ENCODE results near the gene ANKMY1.

The ANKMY1 gene

DNA sequence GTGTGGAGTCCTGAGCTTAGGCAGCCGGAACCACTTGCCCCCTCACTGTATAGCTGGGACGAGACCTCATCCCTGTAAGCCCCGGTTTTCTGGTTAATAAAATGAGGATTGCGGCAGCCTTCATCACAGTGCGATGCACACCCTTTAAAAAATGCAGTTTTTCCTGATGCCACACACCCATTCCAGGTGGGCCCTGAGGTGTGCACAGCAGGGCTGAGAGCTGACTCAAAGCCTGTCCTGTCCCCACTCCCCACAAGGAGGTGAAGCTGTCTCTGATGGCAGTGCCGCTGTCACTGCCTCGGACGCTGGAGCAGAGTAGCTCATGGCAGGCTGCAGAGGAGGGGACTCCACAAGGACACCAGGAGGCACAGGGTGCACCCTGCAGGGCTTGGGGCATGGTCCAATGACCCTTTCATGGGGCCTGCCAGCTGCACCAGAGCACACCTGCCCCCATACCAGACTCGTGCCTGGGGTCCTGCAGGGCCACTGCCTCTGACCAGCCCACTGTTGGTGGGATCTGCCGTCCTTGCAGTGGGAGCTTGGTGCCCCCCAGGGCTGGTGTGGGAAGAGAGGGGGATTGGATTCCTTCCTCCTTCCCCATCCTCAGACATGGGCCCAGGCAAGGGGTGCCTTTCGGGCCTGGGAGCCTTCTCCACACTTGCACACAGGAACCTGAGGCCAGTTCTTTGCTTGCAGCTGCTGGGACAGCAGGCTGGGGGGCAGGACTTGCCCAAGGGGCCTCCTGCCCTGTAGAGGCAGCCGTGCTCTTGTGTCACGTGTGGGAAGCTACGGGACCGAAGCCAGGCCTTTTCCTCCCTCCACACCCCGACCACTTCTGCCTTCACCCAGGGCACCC, 99.5 kb downstream of the ANKMY1 start:
- H3K27ac Mint-ChIP-seq, result no peak overlapping the region
- no peaks in the 10 kb centered on the region for H3K9me3 Mint-ChIP-seq
- H3K4me3 Mint-ChIP-seq, result no peak overlapping the region
- no peak for DNase-seq (ENCODE audit: low spot score in 2 of 2)
- ATAC-seq, result no peak
- peaks cover 14% of the 10 kb centered on the region for H3K4me1 Mint-ChIP-seq
- H3K36me3 Mint-ChIP-seq, result no peaks in the 10 kb centered on the region

GRCh38 chr2:240457223-240458043, 100.4 kb downstream of the ANKMY1 start:
- Mint-ChIP-seq H3K36me3 (no peaks in the 10 kb centered on the region), H3K4me3 (no peak overlapping the region)

DNA sequence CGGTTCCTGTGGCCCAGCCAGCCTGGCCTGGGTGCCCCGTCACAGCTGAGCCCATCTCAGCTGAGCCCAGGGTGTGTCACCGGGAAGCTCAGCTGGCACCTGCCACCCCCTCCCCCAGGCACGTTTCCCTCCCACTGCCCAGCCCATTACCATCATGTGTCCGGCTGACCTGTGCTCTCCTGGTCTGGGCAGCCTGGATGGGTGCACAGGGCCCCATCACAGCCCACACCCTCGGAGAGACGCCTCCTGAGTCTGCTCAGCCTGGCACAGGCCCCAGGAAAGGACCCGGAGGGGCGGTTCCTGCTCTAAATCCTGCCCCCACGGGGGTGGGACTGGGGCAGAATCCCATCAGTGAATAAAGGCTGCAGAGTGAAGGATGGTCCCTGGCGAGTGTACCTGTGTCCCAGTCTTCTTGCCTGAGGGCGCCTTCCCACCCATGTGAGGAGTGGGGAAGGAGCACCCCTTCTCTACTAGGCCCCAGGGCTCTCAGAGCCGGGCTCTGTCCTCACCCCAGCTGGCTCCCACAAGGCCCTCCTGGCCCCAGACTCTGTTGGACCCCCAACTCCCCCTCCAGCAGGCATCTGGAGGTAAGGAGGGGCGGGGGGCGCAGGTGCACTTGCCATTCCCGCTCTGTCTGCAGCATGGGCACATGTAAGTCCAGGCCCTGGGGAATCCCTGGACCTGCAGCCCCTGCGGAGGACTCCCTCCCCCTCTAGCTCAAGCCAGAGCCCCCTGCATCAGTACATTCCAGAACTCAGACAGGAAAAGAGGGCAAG, 101.2 kb downstream of the ANKMY1 start:
- no peak overlapping the region for H3K4me3 Mint-ChIP-seq
- H3K4me1 Mint-ChIP-seq, result peaks cover 14% of the 10 kb centered on the region
- no peaks in the 10 kb centered on the region for H3K9me3 Mint-ChIP-seq
- no peaks in the 10 kb centered on the region for H3K36me3 Mint-ChIP-seq
- H3K27ac Mint-ChIP-seq, result no peak overlapping the region
- DNase-seq (ENCODE audit: low spot score in 2 of 2) (no peak), ATAC-seq (no peak)

More at GRCh38 chr2:240457223-240458043, 100.4 kb downstream of the ANKMY1 start:
- ATAC-seq (no peak), DNase-seq (ENCODE audit: low spot score in 2 of 2) (no peak)
- Mint-ChIP-seq H3K27ac (no peak overlapping the region), H3K9me3 (no peaks in the 10 kb centered on the region), H3K4me1 (peaks cover 14% of the 10 kb centered on the region)

DNA sequence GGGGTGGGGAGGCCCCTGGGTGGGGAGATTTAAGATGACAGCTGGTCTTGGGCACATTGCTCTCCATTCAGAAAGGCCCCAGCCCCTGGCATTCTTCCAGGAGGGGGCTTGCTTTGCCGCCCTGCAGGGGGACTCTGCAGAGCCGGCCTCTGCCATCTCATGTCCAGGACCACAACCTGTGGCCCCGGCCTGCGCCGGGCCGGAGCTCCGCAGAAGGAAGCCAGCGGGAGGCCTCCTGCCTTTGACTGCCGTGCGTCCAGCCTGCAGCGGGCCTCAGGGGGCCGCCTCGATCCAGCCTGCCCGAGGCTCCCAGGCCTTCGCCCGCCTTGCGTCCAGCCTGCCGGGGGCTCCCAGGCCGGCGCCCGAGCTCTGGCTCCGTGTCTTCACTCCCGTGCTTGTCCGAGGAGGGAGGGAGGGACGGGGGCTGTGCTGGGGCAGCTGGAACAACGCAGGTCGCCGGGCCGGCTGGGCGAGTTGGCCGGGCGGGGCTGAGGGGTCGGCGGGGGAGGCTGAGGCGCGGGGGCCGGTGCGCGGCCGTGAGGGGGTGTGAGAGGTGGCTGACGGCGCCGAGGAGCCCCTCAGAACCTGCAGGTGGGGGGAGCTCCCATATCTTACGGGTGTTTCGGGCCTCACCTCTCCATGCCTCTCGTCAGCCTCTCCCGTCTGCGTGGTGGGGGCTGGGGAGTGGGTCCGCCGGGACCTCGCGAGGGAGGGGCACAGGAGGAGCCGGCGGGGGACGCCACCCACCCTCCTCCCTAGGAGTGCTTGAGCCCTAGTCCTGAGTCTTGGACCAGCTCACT, 101.9 kb downstream of the ANKMY1 start:
- H3K9me3 Mint-ChIP-seq, result no peaks in the 10 kb centered on the region
- H3K4me3 Mint-ChIP-seq, result no peak overlapping the region
- H3K36me3 Mint-ChIP-seq, result no peaks in the 10 kb centered on the region
- no peak overlapping the region for H3K27ac Mint-ChIP-seq
- peaks cover 14% of the 10 kb centered on the region for H3K4me1 Mint-ChIP-seq
- ATAC-seq (no peak), DNase-seq (ENCODE audit: low spot score in 2 of 2) (no peak)

DNA sequence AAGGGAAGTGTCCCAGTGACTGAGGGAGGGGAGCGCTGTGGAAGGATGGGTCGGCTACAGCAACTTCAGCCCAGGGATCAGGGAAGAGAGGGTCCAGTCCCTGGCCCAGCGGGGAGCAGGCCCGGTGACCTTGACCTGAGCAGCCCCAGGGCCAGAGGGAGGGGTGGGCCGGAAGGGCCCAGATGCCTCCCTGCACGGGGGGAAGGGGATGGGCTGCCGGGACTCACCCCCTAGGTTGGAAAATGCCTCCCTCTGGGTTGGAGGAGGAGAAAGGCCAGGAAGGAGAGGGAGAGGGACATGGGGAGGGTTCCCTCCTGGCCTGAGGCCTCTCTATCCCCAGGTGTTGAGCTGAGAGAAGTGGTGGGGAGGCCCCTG, 102.5 kb downstream of the ANKMY1 start:
- H3K4me3 Mint-ChIP-seq, result no peak overlapping the region
- H3K4me1 Mint-ChIP-seq, result peaks cover 14% of the 10 kb centered on the region
- no peak overlapping the region for H3K27ac Mint-ChIP-seq
- DNase-seq (ENCODE audit: low spot score in 2 of 2) (no peak), ATAC-seq (no peak)
- no peaks in the 10 kb centered on the region for H3K36me3 Mint-ChIP-seq
- H3K9me3 Mint-ChIP-seq, result no peaks in the 10 kb centered on the region

- no peaks in the 10 kb centered on the region for H3K9me3 Mint-ChIP-seq
- no peak for DNase-seq (ENCODE audit: low spot score in 2 of 2)
- peak overlapping the region; percentile 45 for H3K4me3 Mint-ChIP-seq
- H3K36me3 Mint-ChIP-seq, result no peaks in the 10 kb centered on the region
- H3K27ac Mint-ChIP-seq, result no peak overlapping the region
- H3K4me1 Mint-ChIP-seq, result peaks cover 14% of the 10 kb centered on the region
- ATAC-seq, result no peak
Measured at GRCh38 chr2:240454106-240454901, 103.5 kb downstream of the ANKMY1 start.

DNA sequence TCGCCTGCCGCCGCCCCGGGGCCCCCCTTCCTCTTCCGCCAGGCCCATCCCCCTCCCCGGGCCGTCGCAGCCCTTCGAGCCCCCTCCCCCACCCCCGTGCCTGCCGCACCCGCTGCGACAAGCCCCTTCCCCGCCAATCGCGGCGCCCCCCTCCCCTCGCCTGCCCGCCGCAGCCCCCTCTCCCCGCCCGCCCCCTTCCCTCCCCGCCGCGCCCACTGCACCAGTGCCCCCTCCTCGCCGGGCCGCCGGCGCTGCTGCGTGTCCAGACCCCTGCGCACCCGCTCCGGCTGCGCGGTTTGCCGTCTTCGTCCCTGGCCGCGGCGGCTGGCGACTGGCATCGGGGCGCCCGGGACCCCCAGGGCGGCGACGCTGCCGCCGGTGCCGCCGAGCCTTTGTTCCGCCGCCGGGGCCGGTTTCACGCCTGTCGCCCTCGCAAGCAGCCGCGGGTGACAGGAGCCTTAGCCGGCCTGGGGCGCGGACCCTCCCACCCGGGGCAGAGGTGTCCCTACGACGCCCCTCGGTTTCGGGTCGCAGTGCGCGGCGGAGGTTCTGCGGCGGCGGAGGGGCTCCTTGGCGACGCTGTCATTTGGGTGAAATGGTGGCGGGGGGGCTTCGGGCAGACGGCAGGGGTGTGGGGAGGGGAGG, 104.2 kb downstream of the ANKMY1 start:
- Mint-ChIP-seq H3K9me3 (no peaks in the 10 kb centered on the region), H3K4me3 (peak overlapping the region; percentile 45), H3K36me3 (no peaks in the 10 kb centered on the region), H3K27ac (no peak overlapping the region), H3K4me1 (peaks cover 14% of the 10 kb centered on the region)
- DNase-seq (ENCODE audit: low spot score in 2 of 2), result no peak
- no peak for ATAC-seq

- no peak for ATAC-seq
- Mint-ChIP-seq H3K4me3 (peak overlapping the region; percentile 62), H3K36me3 (no peaks in the 10 kb centered on the region), H3K4me1 (peaks cover 14% of the 10 kb centered on the region), H3K9me3 (no peaks in the 10 kb centered on the region), H3K27ac (no peak overlapping the region)
- no peak for DNase-seq (ENCODE audit: low spot score in 2 of 2)
Measured at GRCh38 chr2:240452462-240453256, 105.1 kb downstream of the ANKMY1 start.

- Mint-ChIP-seq H3K4me3 (peak overlapping the region; percentile 62), H3K36me3 (no peaks in the 10 kb centered on the region), H3K9me3 (no peaks in the 10 kb centered on the region), H3K4me1 (peaks cover 14% of the 10 kb centered on the region), H3K27ac (no peak overlapping the region)
- DNase-seq (ENCODE audit: low spot score in 2 of 2) (no peak), ATAC-seq (no peak)
Measured at GRCh38 chr2:240451791-240452461, 105.9 kb downstream of the ANKMY1 start.

DNA sequence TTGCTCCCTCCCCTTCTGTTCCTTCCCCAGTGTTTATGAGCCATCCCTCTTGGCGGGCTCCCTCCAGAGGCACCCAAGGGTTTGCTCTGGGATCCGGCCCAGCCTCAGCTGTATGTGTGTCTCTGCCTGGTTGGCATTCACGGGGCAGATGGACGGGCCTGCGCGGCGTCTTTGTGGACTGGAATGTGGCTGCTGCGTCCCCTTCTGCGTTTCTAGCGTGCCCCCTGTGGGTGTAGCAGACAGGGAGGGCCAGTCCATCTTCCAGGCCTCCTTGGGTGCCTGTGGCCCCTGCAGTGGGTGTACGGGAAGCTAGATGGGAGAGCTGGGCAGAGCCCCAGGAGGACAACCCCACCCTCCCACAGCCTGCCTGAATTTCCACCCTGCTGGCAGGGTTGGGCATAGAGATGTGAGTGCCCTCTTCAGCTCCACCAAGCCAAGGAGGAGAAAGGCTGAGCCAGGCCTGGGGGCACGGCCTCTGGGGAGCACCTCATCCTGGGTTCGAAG, 106.6 kb downstream of the ANKMY1 start:
- Mint-ChIP-seq H3K36me3 (no peaks in the 10 kb centered on the region), H3K4me1 (peaks cover 14% of the 10 kb centered on the region), H3K9me3 (no peaks in the 10 kb centered on the region), H3K27ac (no peak overlapping the region), H3K4me3 (peak overlapping the region; percentile 62)
- DNase-seq (ENCODE audit: low spot score in 2 of 2), result no peak
- ATAC-seq, result no peak

DNA sequence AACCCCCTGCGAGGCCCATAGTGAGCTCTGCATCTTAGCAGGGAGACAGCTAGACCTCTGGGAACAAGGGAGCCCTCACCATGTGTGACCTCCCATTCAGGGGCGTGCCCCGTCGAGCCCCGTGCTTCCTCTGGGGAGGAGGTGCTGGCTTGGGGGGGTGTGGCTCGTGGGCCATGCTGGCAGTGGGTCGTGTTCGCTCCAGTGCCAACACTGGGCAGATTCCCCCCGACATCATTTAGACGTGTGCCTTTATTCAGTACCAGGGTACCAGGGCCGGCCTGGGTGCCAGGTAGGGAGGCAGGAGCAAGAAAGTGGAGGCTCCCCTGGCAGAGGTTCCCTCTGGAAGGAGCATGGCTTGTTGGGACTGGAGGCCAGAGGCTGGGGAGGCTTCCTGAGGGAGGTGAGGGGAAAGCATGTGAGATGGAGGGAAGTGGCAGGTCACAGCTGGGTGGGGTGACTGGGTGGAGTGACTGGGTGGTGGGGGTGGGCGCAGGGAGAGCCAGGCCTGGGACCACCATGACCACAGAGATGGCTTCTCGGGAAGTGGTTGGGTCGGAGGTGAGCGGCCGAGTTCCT, 107.2 kb downstream of the ANKMY1 start:
- no peak for DNase-seq (ENCODE audit: low spot score in 2 of 2)
- H3K36me3 Mint-ChIP-seq, result no peaks in the 10 kb centered on the region
- ATAC-seq, result no peak
- H3K27ac Mint-ChIP-seq, result no peak overlapping the region
- H3K4me3 Mint-ChIP-seq, result no peak overlapping the region
- H3K4me1 Mint-ChIP-seq, result peaks cover 14% of the 10 kb centered on the region
- H3K9me3 Mint-ChIP-seq, result no peaks in the 10 kb centered on the region

DNA sequence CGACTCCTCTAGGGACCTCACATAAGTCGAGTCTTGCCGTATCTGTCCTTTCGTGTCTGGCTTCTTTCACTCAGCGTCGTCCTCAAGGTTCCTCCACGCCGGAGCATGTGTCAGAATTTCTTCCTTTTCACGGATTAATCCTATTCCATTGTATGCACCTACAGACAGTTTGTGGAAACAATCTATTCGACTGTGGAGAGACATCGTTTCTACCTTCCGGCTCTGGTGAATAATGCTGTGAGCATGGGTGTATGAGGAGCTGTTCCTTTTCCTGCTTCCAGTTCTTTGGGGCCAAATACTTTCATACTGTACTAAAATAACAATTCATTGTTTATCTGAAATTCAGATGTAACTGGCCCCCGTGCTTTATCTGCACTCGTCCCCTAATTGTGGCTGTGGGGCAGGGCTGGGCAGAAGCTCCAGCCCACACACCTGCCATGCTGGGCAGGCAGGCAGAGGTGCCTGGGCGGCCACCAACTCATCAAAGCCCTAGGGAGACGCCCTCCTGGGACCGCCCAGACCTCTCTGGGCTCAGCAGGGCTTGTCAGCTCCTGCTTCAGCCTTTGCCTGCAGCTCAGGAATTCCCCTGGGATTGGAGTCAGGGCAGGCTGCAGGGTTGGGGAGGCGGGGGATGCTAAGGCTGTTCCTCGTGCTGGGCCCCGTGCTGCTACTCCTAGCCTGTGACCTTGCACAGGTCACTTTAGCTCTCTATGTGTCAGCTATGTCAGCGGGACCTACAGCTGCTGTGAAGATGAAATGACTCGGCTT, 107.8 kb downstream of the ANKMY1 start:
- Mint-ChIP-seq H3K9me3 (no peaks in the 10 kb centered on the region), H3K4me1 (peaks cover 12% of the 10 kb centered on the region), H3K27ac (no peak overlapping the region), H3K36me3 (no peaks in the 10 kb centered on the region), H3K4me3 (no peak overlapping the region)
- no peak for DNase-seq (ENCODE audit: low spot score in 2 of 2)
- ATAC-seq, result no peak
